Mesendoderm (in vitro differentiated cells): ENCODE data around the gene PTPRJ.

Experiments used
- DNase-seq: peaks from one replicate; pipeline ENCODE4 v3.0.0; 2013
- H2AK5ac ChIP-seq: 2 replicates; pipeline ENCODE4 v1.6.1; 2013; ENCODE audit warnings: low read length, inconsistent platforms
- H2BK120ac ChIP-seq: 2 replicates; pipeline ENCODE4 v1.6.1; 2013; ENCODE audit warnings: low read depth, mild to moderate bottlenecking, low read length, moderate library complexity, mixed read lengths
- H2BK15ac ChIP-seq: replicated peaks from 2 replicates; pipeline ENCODE4 v1.6.1; 2013; ENCODE audit warnings: low read depth, mild to moderate bottlenecking, moderate library complexity
- H2BK5ac ChIP-seq: 2 replicates; pipeline ENCODE4 v1.6.1; 2013; ENCODE audit warnings: low read length, inconsistent platforms
- H3K18ac ChIP-seq: 2 replicates; pipeline ENCODE4 v1.6.1; 2013; ENCODE audit warnings: mild to moderate bottlenecking, low read length, mixed read lengths
- H3K23ac ChIP-seq: one replicate; pipeline ENCODE4 v1.6.1; 2013; ENCODE audit warnings: low read length
- H3K27ac ChIP-seq: 2 replicates; pipeline ENCODE4 v1.5.1; 2013; ENCODE audit warnings: low read depth, mild to moderate bottlenecking, inconsistent platforms, low read length, moderate library complexity
- H3K27me3 ChIP-seq: 2 replicates; pipeline ENCODE4 v1.6.1; 2013; ENCODE audit warnings: low read length, control low read depth, mild to moderate bottlenecking, inconsistent platforms; ENCODE audit not compliant: insufficient read depth, poor library complexity
- H3K36me3 ChIP-seq: 2 replicates; pipeline ENCODE4 v1.6.1; 2013; ENCODE audit warnings: low read length, inconsistent platforms; ENCODE audit not compliant: control insufficient read depth, insufficient read depth
- H3K4ac ChIP-seq: one replicate; pipeline ENCODE4 v1.6.1; 2013; ENCODE audit warnings: low read depth, mild to moderate bottlenecking, low read length, moderate library complexity
- H3K4me1 ChIP-seq: 2 replicates; pipeline ENCODE4 v1.6.1; 2013; ENCODE audit warnings: low read depth, low read length, inconsistent platforms; ENCODE audit not compliant: control insufficient read depth
- H3K4me2 ChIP-seq: 2 replicates; pipeline ENCODE4 v1.6.1; 2013; ENCODE audit warnings: low read length
- H3K4me3 ChIP-seq: 2 replicates; pipeline ENCODE4 v1.5.1; 2013; ENCODE audit warnings: mild to moderate bottlenecking, low read length
- H3K56ac ChIP-seq: one replicate; pipeline ENCODE4 v1.6.1; 2013; ENCODE audit warnings: low read length
- H3K79me1 ChIP-seq: 2 replicates; pipeline ENCODE4 v1.6.1; 2013; ENCODE audit warnings: low read length, inconsistent platforms
- H3K79me2 ChIP-seq: 2 replicates; pipeline ENCODE4 v1.6.1; 2013; ENCODE audit warnings: mild to moderate bottlenecking, low read length; ENCODE audit not compliant: control insufficient read depth, insufficient read depth
- H3K9ac ChIP-seq: 2 replicates; pipeline ENCODE4 v1.6.1; 2013; ENCODE audit warnings: low read length, inconsistent platforms
- H4K5ac ChIP-seq: one replicate; pipeline ENCODE4 v1.6.1; 2013; ENCODE audit warnings: low read length
- H4K8ac ChIP-seq: one replicate; pipeline ENCODE4 v1.6.1; 2013; ENCODE audit warnings: low read depth, mild to moderate bottlenecking, control low read depth, low read length, moderate library complexity
- WGBS: extraction: QIAGEN DNeasy Blood & Tissue Kit; methylation state at CpG from one replicate; pipeline ENCODE4 v1.1.7; 2013; ENCODE audit warnings: low lambda C conversion rate, missing lambda C conversion rate; ENCODE audit not compliant: insufficient coverage; ENCODE audit errors: extremely low coverage; 5-methylcytosine and 5-hydroxymethylcytosine counted together

Gene PTPRJ

GRCh38 chr11:48011102-48011797 lies 30.9 kb downstream of the PTPRJ start:
- no peak overlapping the region for H2BK120ac ChIP-seq
- H3K79me2 ChIP-seq, result peaks cover 15% of the 10 kb centered on the region
- no peak overlapping the region for H2BK5ac ChIP-seq
- H3K4me1 ChIP-seq, result peaks cover 6% of the 10 kb centered on the region
- H3K4me3 ChIP-seq, result no peak overlapping the region
- no peaks in the 10 kb centered on the region for H3K27me3 ChIP-seq
- no peaks in the 10 kb centered on the region for H3K36me3 ChIP-seq
- no peak overlapping the region for H3K18ac ChIP-seq
- no peak overlapping the region for H2AK5ac ChIP-seq
- no peak overlapping the region for H3K23ac ChIP-seq
- H2BK15ac ChIP-seq, result no peak overlapping the region
- no peak overlapping the region for H3K4ac ChIP-seq
- H3K79me1 ChIP-seq, result peaks cover 22% of the 10 kb centered on the region
- H4K5ac ChIP-seq, result no peak overlapping the region
- H3K56ac ChIP-seq, result no peak overlapping the region
- no peak overlapping the region for H3K9ac ChIP-seq
- no peak overlapping the region for H3K27ac ChIP-seq
- H4K8ac ChIP-seq, result no peak overlapping the region
- no peak overlapping the region for H3K4me2 ChIP-seq
- no CpG with 5 or more reads among the region's 3 CpGs for WGBS
- no peak for DNase-seq

DNA sequence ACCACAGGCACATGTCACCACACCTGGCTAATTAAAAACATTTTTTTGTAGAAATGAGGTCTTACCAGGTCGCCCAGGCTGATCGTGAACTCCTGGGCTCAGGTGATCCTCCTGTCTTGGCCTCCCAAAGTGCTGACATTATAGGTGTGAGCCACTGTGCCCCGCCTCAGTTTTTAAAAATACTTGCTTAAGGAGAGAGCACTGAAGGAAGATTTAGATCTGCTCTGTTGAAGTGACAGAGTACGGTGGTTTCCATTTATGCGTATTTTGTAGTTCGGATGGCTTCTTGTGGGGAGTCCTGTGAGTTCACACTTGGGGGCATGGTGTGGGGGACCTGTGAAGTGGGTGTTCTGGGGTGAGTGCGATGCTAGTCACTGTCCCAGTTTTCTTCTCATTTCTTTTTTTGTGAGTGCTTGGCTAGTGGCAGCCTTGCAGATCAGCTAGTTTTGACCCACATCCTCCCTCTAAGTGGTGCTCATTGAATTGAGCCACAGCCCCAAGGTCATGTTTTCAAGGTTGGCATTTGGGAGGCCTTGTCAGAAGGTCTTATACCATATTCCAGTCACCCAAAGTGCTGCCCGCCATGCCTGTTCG lies 31.5 kb downstream of the PTPRJ start:
- Histone ChIP-seq H3K9ac (no peak overlapping the region), H3K79me1 (peaks cover 23% of the 10 kb centered on the region), H2AK5ac (no peak overlapping the region), H3K4me1 (peaks cover 6% of the 10 kb centered on the region), H3K4ac (no peak overlapping the region), H3K27ac (no peak overlapping the region), H3K4me2 (no peak overlapping the region), H3K23ac (no peak overlapping the region), H3K79me2 (peaks cover 16% of the 10 kb centered on the region), H4K5ac (no peak overlapping the region), H3K36me3 (no peaks in the 10 kb centered on the region), H2BK15ac (no peak overlapping the region), H2BK120ac (no peak overlapping the region), H2BK5ac (no peak overlapping the region), H3K18ac (no peak overlapping the region), H4K8ac (no peak overlapping the region), H3K27me3 (no peaks in the 10 kb centered on the region), H3K56ac (no peak overlapping the region), H3K4me3 (no peak overlapping the region)
- no peak for DNase-seq
- no CpG with 5 or more reads among the region's 9 CpGs for WGBS

- Histone ChIP-seq H3K79me2 (peaks cover 13% of the 10 kb centered on the region), H3K56ac (no peak overlapping the region), H3K9ac (no peak overlapping the region), H4K5ac (no peak overlapping the region), H3K18ac (no peak overlapping the region), H2BK120ac (no peak overlapping the region), H3K4me2 (no peak overlapping the region), H3K79me1 (peaks cover 24% of the 10 kb centered on the region), H3K4ac (no peak overlapping the region), H2BK15ac (no peak overlapping the region), H3K27ac (no peak overlapping the region), H3K4me1 (peaks cover 14% of the 10 kb centered on the region), H3K23ac (no peak overlapping the region), H4K8ac (no peak overlapping the region), H3K36me3 (no peaks in the 10 kb centered on the region), H3K4me3 (no peak overlapping the region), H2AK5ac (no peak overlapping the region), H3K27me3 (no peaks in the 10 kb centered on the region), H2BK5ac (no peak overlapping the region)
- WGBS, result no CpG with 5 or more reads among the region's 8 CpGs
- DNase-seq, result no peak
These were observed 33.0 kb downstream of the PTPRJ start for GRCh38 chr11:48013269-48013901.

- no peaks in the 10 kb centered on the region for H3K36me3 ChIP-seq
- no peak for DNase-seq
- no CpG with 5 or more reads among the region's 8 CpGs for WGBS
- H2BK5ac ChIP-seq, result no peak overlapping the region
- H3K4me2 ChIP-seq, result no peak overlapping the region
- H4K5ac ChIP-seq, result no peak overlapping the region
- H3K79me1 ChIP-seq, result peaks cover 22% of the 10 kb centered on the region
- no peak overlapping the region for H2BK15ac ChIP-seq
- H3K4ac ChIP-seq, result no peak overlapping the region
- H3K56ac ChIP-seq, result no peak overlapping the region
- H3K4me1 ChIP-seq, result peaks cover 14% of the 10 kb centered on the region
- no peaks in the 10 kb centered on the region for H3K27me3 ChIP-seq
- no peak overlapping the region for H3K9ac ChIP-seq
- no peak overlapping the region for H3K18ac ChIP-seq
- H4K8ac ChIP-seq, result no peak overlapping the region
- no peak overlapping the region for H3K27ac ChIP-seq
- no peak overlapping the region for H2AK5ac ChIP-seq
- peaks cover 13% of the 10 kb centered on the region for H3K79me2 ChIP-seq
- no peak overlapping the region for H2BK120ac ChIP-seq
- no peak overlapping the region for H3K23ac ChIP-seq
- H3K4me3 ChIP-seq, result no peak overlapping the region
These were observed 34.6 kb downstream of the PTPRJ start for GRCh38 chr11:48014917-48015316.

DNA sequence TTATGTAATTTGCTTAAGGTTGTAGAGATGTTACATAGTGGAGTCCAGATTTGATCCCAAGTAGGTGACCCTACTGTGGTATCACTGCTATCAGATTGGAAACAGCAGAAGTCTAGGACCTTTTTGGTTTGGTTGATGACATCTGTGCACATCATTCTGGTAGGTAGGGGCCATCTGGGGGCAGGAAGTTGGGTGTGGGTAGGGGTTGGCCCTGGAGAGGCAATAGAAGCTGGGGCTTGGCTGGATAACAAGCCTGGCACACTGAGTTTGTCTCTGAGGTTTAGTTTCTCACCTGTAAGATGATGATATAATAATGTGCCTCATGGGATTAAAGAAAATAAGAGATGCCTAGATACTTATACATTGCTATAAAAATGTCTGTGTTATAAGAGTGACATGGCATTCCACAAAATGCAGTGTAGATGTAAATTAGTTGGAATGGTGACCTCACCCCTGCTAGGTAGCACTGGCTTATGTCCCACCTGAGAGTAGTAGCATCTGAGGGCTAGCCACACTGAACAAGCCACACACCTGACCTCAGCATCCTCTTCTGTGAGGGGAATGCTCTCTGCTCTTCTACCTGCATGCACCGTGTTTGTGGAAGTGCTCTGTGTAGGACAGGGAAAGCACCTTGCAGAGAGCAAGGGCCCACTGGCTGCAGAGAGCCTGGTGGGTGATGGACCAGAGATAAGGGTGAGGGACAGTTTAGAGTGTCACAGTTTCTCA lies 36.9 kb downstream of the PTPRJ start:
- Histone ChIP-seq H2BK5ac (no peak overlapping the region), H4K5ac (no peak overlapping the region), H3K18ac (no peak overlapping the region), H3K36me3 (no peaks in the 10 kb centered on the region), H3K27ac (no peak overlapping the region), H2AK5ac (no peak overlapping the region), H3K79me2 (peaks cover 10% of the 10 kb centered on the region), H4K8ac (no peak overlapping the region), H2BK120ac (no peak overlapping the region), H3K4me2 (no peak overlapping the region), H3K79me1 (peaks cover 22% of the 10 kb centered on the region), H3K9ac (no peak overlapping the region), H3K56ac (no peak overlapping the region), H3K27me3 (no peaks in the 10 kb centered on the region), H2BK15ac (no peak overlapping the region), H3K4ac (no peak overlapping the region), H3K23ac (no peak overlapping the region), H3K4me1 (peaks cover 14% of the 10 kb centered on the region), H3K4me3 (no peak overlapping the region)
- WGBS, result no CpG with 5 or more reads among the region's 1 CpG
- no peak for DNase-seq
